GM13977 (cell line): ENCODE data around the gene PCDHGA10.
A peak's percentile ranks its signal among the peaks of the same experiment; 100 is the strongest.
"Not testable (repeated sequence)": the region's sequence is repeated elsewhere in the genome, so short reads cannot be mapped to it uniquely, and the experiment has no call there.

Source experiments
- DNase-seq: peaks from one replicate; pipeline ENCODE4 v3.0.0; 2012; ENCODE audit warnings: low spot score
- in situ Hi-C: fragments of 300-500 bp; cut with MboI; formaldehyde crosslinking; loops from one replicate; pipeline ENCODE4 v1.12.0; 2022; ENCODE audit warnings: low sequenced_read_pairs, low pct_unique_long_range_greater_than_20kb, mixed read lengths, inconsistent platforms; ENCODE audit not compliant: unreplicated experiment
- TF ChIP-seq, protein P1 (sequence below): IDR thresholded peaks from 2 replicates; pipeline ENCODE4 v1.5.1; 2012; ENCODE audit warnings: mild to moderate bottlenecking, control low read depth; ENCODE audit not compliant: insufficient read depth; ENCODE audit errors: extremely low read depth, missing control alignments

PCDHGA10 gene

DNA sequence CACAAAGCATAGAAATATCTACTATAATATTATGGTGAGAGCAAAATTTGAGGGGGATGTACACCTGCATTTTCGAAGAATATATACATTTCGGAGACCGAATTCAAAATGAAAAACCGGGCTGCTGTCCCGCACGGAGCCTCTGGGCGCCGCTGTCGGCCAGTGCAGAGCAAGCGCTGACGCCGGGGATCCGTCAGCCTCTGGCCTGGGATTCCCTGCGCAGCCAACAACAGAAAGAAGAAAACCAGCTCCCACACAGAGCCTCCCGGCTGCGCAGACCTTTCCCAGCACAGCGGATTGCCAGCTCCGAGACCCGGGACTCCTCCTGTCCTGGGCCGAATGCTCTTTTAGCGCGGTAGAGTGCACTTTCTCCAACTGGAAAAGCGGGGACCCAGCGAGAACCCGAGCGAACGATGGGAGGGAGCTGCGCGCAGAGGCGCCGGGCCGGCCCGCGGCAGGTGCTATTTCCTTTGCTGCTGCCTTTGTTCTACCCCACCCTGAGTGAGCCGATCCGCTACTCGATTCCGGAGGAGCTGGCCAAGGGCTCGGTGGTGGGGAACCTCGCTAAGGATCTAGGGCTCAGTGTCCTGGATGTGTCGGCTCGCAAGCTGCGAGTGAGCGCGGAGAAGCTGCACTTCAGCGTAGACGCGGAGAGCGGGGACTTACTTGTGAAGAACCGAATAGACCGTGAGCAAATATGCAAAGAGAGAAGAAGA is 4.8 kb upstream of the PCDHGA10 start, which contains the start of gene PCDHGB6:
Gene PCDHGB6 (plus strand): TSS at position 232 of the 716 bp plus-strand sequence. CDS start 182 bp downstream, at position 414.
- TF ChIP-seq, protein P1, sequence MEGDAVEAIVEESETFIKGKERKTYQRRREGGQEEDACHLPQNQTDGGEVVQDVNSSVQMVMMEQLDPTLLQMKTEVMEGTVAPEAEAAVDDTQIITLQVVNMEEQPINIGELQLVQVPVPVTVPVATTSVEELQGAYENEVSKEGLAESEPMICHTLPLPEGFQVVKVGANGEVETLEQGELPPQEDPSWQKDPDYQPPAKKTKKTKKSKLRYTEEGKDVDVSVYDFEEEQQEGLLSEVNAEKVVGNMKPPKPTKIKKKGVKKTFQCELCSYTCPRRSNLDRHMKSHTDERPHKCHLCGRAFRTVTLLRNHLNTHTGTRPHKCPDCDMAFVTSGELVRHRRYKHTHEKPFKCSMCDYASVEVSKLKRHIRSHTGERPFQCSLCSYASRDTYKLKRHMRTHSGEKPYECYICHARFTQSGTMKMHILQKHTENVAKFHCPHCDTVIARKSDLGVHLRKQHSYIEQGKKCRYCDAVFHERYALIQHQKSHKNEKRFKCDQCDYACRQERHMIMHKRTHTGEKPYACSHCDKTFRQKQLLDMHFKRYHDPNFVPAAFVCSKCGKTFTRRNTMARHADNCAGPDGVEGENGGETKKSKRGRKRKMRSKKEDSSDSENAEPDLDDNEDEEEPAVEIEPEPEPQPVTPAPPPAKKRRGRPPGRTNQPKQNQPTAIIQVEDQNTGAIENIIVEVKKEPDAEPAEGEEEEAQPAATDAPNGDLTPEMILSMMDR, result peak; percentile 66
- in situ Hi-C loops, result not testable (repeated sequence)
- DNase-seq, result peak; percentile 68

DNA sequence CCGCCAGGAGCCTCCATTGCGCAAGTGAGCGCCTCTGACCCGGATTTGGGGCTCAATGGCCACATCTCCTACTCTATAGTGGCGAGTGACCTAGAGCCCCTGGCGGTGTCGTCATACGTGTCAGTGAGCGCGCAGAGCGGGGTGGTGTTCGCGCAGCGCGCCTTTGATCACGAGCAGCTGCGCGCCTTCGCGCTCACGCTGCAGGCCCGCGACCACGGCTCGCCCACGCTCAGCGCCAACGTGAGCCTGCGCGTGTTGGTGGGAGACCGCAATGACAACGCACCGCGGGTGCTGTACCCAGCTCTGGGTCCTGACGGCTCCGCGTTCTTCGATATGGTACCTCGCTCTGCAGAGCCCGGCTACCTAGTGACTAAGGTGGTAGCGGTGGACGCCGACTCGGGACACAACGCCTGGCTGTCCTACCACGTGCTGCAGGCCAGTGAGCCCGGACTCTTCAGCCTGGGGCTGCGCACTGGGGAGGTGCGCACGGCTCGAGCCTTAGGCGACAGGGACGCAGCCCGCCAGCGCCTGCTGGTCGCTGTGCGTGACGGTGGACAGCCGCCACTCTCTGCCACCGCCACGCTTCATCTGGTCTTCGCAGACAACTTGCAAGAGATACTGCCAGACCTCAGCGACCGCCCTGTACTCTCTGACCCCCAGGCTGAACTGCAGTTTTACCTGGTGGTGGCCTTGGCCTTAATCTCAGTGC is 3.0 kb upstream of the PCDHGA10 start:
- no peak for DNase-seq
- in situ Hi-C loops, result no loop called here
- TF ChIP-seq, protein P1, result no peak

DNA sequence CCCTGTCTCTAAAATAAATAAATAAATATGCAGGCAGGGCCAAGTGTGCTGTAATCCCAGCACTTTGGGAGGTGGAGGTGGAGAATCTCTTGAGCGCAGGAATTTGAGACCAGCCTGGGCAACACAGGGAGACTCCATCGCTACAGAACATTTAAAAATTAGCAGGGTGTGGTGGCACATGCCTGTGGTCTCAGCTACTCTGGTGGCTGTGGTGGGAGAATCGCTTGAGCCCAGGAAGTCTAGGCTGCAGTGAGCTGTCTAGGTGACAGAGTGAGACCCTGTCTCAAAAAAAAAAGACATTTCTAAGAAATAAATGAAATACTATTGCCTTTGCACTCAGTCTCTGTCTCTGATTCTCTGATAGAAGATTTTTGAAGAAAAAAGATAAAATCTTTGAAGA is 1.2 kb upstream of the PCDHGA10 start:
- in situ Hi-C loops, result no loop called here
- DNase-seq, result no peak
- TF ChIP-seq, protein P1, result no peak

DNA sequence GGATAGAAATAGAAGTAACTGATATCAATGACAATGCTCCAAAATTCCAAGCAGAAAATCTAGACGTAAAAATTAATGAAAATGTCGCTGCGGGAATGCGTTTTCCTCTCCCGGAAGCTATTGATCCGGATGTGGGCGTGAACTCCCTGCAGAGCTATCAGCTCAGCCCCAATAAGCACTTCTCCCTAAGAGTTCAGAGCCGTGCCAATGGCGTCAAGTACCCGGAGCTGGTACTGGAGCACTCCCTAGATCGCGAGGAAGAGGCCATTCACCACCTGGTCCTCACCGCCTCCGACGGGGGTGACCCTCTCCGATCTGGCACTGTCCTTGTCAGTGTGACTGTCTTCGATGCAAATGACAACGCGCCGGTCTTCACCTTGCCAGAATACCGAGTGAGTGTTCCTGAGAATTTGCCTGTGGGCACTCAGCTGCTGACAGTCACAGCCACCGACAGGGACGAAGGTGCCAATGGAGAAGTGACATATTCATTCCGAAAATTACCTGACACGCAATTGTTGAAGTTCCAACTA is 818 bp downstream of the PCDHGA10 start:
- no peak for DNase-seq
- TF ChIP-seq, protein P1, result no peak
- in situ Hi-C loops, result no loop called here

DNA sequence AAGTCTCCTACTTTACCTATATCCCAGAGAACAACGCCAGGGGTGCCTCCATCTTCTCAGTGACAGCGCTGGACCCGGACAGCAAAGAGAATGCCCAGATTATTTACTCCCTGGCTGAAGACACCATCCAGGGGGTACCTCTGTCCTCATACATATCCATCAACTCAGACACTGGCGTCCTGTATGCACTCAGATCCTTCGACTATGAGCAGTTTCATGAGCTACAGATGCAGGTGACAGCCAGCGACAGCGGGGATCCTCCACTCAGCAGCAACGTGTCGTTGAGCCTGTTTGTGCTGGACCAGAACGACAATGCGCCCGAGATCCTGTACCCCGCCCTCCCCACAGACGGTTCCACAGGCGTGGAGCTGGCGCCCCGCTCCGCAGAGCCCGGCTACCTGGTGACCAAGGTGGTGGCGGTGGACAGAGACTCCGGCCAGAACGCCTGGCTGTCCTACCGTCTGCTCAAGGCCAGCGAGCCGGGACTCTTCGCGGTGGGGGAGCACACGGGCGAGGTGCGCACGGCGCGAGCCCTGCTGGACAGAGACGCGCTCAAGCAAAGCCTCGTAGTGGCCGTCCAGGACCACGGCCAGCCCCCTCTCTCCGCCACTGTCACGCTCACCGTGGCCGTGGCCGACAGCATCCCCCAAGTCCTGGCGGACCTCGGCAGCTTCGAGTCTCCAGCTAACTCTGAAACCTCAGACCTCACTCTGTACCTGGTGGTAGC is 1.9 kb downstream of the PCDHGA10 start:
- not testable (repeated sequence) for DNase-seq
- in situ Hi-C loops, result loop anchor here (5.0 kb wide), 1 partner anchor 148 kb away; no protein-coding TSS in a partner anchor

DNA sequence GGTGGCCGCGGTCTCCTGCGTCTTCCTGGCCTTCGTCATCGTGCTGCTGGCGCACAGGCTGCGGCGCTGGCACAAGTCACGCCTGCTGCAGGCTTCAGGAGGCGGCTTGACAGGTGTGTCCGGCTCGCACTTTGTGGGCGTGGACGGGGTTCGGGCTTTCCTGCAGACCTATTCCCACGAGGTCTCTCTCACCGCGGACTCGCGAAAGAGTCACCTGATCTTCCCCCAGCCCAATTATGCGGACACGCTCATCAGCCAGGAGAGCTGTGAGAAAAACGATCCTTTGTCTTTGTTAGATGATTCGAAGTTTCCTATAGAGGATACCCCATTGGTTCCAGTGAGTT is 2.5 kb downstream of the PCDHGA10 start:
- in situ Hi-C loops, result loop anchor here (5.0 kb wide), 1 partner anchor 147 kb away; no protein-coding TSS in a partner anchor
- DNase-seq, result not testable (repeated sequence)

DNA sequence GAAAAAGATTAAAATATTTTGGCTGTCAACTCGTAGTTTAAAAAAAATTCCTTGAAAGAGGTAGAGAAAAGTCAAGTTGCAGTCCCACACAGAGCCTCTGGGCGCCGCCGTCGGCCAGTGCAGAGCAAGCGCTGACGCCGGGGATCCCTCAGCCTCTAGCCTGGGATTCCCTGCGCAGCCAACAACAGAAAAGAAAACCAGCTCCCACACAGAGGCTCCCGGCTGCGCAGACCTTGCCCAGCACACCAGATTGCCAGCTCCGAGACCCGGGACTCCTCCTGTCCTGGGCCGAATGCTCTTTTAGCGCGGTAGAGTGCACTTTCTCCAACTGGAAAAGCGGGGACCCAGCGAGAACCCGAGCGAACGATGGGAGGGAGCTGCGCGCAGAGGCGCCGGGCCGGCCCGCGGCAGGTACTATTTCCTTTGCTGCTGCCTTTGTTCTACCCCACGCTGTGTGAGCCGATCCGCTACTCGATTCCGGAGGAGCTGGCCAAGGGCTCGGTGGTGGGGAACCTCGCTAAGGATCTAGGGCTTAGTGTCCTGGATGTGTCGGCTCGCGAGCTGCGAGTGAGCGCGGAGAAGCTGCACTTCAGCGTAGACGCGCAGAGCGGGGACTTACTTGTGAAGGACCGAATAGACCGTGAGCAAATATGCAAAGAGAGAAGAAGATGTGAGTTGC is 4.8 kb downstream of the PCDHGA10 start, which contains the start of gene PCDHGB7:
Gene PCDHGB7 (plus strand): TSS at position 184 of the 679 bp plus-strand sequence. CDS start 183 bp downstream, at position 367.
- TF ChIP-seq, protein P1, result peak; percentile 92
- in situ Hi-C loops, result loop anchor here (5.0 kb wide), 1 partner anchor 145 kb away; no protein-coding TSS in a partner anchor
- peak; percentile 83 for DNase-seq
